Effector CD8-positive, alpha-beta T cell (primary cell): Measurements from ENCODE around the gene NSUN2.

Experiments
- DNase-seq: peaks from one replicate; lab custom pipeline; 2025; lab: John Stamatoyannopoulos, UW

The NSUN2 gene

GRCh38 chr5:6557807-6558575, 74.9 kb downstream of the NSUN2 start:
- DNase-seq, result no peak

- DNase-seq, result no peak
Measured at GRCh38 chr5:6556802-6557102, 76.1 kb downstream of the NSUN2 start.

DNA sequence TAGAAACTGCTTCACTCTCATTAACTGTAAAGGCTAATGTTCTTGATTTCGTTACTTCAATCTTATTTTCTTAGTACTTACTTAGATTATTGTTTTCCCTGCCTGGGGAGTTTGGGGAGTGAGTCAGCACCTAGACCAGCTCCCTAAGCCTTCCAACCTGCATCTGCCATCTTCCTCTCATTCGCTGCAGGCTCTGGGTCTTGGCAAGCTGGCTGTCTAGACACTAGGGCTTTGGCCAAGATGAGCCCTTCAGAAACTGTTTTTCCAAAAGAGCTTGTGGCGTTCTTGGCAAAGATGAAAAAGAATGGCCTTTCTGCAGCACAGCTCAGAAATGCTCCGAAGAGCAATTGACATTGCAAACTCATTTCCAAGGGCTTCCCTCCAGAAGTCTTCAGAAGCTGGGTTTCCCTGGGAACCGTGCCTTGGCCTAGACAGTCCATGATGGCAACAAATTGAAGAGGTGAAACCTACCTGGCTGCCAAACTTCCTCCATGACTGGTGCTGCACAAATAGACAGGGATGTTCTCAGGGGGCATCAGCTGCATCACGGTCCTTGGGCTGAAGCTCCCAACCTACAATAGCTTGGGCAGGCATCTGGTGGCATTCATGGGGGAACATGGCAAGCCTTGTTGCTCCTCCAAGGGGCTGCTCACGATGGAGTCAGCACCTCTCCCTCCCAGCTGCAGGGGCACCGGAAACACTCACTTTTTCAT, 76.6 kb downstream of the NSUN2 start:
- no peak for DNase-seq

DNA sequence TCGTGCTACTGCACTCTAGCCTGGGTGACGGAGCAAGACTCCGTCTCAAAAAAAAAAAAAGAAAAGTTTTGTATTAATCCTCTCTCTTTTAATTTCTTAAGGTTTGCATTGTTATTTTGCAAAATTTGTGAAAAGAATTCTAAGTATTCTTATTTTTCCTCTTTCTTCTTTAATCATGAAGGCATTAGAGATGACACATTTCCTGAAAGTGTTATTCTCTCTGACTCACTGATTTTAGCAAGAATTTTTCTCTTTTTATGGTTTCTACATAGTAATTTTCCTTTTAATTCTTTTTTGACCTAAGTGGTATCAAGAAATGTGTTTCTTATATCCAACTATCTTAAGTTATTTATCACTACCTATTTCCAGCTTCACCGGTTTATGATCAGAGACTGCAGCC, 78.0 kb downstream of the NSUN2 start:
- no peak for DNase-seq

DNA sequence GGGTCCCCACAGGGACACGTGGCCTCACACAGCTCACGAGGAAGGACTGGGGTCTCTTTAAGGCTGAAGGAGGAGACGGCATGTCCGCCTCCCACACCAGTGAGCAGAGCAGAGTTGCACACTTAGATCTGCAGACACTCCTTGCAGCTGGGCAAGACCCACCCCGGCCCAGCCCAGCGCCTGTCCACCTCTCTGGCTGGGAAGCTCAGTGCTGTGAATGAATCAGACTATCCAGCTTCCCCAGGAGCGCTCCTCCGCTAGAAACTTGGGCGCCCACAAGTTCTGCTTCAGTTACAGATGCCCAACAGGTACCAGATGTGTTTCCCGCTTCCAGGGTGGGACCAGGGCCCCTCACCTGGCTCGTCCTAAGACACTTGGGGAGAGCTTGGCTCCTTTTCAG, 78.9 kb downstream of the NSUN2 start:
- no peak for DNase-seq

GRCh38 chr5:6552612-6553011, 80.2 kb downstream of the NSUN2 start:
- DNase-seq, result no peak

DNA sequence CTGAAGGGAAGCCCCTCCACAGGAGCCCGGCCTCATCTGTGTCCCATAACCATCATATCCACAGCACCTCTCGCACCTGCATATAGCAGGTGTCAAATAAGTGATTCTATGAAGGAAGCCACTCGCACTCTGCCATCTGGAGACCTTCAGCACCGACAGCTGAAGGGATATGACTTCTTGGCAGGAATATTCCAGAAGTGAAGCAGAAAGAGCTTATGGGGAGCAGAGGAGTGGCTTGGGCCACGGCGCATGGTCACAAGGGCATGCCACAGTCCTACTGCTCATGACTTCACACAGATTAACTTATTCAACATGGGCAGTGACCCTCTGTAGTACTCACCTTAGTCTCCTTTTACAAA, 80.9 kb downstream of the NSUN2 start:
- no peak for DNase-seq

DNA sequence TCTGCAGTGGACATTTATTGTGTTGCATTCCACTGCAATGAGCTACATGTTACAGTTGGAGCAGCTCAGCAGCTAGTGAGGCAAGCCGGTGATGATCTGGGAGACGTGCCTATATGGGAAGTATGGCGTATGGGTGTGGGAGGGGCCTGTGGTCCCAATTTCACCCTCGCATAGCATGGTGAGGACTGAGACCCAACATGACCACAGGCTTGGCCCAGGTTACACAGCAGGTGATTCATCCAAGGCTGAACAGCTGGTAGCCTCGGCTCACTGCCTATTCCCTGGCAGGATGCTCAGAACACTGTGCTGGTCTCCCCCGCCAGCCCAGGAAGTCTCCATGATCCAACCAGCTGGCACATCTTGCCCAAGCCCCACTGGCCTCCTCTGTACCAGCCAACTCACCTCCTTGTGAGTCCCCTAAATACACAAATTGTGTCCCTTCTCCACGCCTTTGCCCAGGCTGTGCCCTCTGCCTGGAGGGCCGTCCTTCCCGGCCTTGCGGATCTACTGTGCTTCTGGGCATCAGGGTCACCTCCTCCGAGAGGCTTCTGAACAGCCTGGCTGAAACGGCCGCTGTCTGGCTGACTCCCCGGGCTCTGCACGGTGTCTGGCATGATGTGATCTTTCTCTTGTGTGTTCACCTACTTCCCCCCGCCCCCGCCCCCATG, 81.4 kb downstream of the NSUN2 start:
- DNase-seq, result no peak

DNA sequence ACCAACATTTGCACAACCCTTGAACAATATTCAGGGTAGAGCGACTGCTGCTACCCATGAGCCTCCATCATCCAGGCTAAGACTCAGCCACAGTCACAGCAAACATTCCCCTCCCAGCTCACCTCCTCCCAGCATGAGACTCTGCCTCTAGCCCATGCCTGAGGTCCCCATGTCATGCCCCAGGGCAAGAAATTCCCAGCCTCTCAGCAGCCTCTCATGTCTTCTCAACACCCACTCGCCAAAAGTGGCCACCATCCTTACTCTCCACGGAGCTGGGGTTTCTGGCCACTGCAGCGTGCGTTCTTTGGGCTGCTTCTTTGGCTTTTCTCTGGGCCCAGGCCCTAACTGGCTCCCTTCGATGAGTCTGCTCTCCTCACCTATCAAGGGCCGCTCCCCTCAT, 82.2 kb downstream of the NSUN2 start:
- DNase-seq, result no peak
